Uterus (tissue), 4 donors: ENCODE data around the gene MRPS24. TPM values are rescaled to one million over a fixed set of nuclear protein-coding genes. Genes with fewer than 3 reads are reported as not detected.
A peak's percentile ranks its signal among the peaks of the same experiment; 100 is the strongest.

Experiments
- DNase-seq, 2 donors: peaks; one replicate each; pipeline ENCODE4 v3.0.0-alpha.2; 2019 to 2020
- H3K27ac ChIP-seq, 2 donors: fragments of 200-600 bp; sonication (generic); 1 replicate in 1 of 2; 2 replicates in 1 of 2; pipeline ENCODE4 v1.5.1; 2016 to 2018
- H3K27me3 ChIP-seq, 2 donors: fragments of 200-600 bp; sonication (generic); one replicate each; pipeline ENCODE4 v1.5.1; 2018 to 2019; ENCODE audit warnings: control low read depth in 1 of 2
- H3K36me3 ChIP-seq, 2 donors: fragments of 200-600 bp; sonication (generic); one replicate each; pipeline ENCODE4 v1.5.1; 2019; ENCODE audit warnings: control low read depth in 1 of 2
- H3K4me1 ChIP-seq, 2 donors: fragments of 200-600 bp; sonication (generic); one replicate each; pipeline ENCODE4 v1.5.1; 2018 to 2019; ENCODE audit warnings: control low read depth in 1 of 2
- H3K4me3 ChIP-seq, 2 donors: fragments of 200-600 bp; sonication (generic); 1 replicate in 1 of 2; 2 replicates in 1 of 2; pipeline ENCODE4 v1.5.1; 2018 to 2019; ENCODE audit warnings: mild to moderate bottlenecking in 1 of 2
- H3K9me3 ChIP-seq, 2 donors: fragments of 200-600 bp; sonication (generic); one replicate each; pipeline ENCODE4 v1.5.1; 2019; ENCODE audit warnings: control low read depth in 1 of 2
- CTCF ChIP-seq, 4 experiments: fragments of 200-600 bp in 2 of 4; fragments of 450-650 bp in 2 of 4; sonication (generic) in 2 of 4; IDR thresholded peaks; one replicate each; pipeline ENCODE4 v1.5.1; 2016 to 2019; ENCODE audit warnings: antibody characterized with exemption in 4 of 4, mild to moderate bottlenecking in 2 of 4, moderate library complexity in 1 of 4
- POLR2A ChIP-seq, 2 donors: fragments of 450-650 bp; IDR thresholded peaks; one replicate each; pipeline ENCODE4 v1.6.1; 2016; ENCODE audit warnings: antibody characterized with exemption in 2 of 2, mild to moderate bottlenecking in 1 of 2, moderate library complexity in 1 of 2
- intact Hi-C: fragments of 100-400 bp; cut with DNase I; formaldehyde crosslinking; loops from one replicate; pipeline ENCODE4 v1.15.1; 2023; ENCODE audit warnings: low total_unique reads
- total RNA-seq, 4 donors: library from RNA; depleted of rRNA in 3 of 4; stranded (reverse); fragments of >200 nt in 3 of 4; gene quantifications; one replicate each; pipeline versions ENCODE4 v1.1.0 to v1.2.4, GENCODE V29; 2014 to 2023
- donor health status: DM: yes; HTN: yes; CAD: no.

MRPS24 gene
- total RNA-seq, 4 donors from 2014 or later, result 34.2 to 134 (median 91.1) TPM

DNA sequence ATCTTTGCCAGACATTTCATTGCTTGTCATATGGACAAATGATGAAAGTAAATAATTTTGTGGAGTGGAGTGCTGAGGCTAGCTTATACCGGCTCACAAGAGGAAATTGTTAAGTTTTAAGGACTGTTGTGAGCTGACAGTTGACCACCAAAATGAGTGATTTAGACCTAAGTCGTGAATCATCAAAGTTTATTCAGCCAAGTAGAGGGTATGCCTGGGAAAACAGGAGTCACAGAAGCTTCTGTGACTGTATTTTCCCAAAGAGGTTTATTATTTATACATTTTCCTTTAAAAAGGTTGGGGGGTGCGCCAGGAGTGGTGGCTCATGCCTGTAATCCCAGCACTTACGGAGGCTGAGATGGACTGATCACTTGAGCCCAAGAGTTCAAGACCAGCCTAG is 21.8 kb downstream of the MRPS24 start:
- Histone ChIP-seq H3K4me1 (no peaks in the 10 kb centered on the region), H3K27me3 (no peaks in the 10 kb centered on the region), H3K36me3 (no peaks in the 10 kb centered on the region), H3K9me3 (no peaks in the 10 kb centered on the region), H3K27ac (no peak overlapping the region), H3K4me3 (no peak overlapping the region)
- DNase-seq, result no peak
- TF ChIP-seq POLR2A (IDR thresholded peaks at IDR 0.05) (no peak), CTCF (IDR thresholded peaks at IDR 0.05) (no peak)
- intact Hi-C loops, result no loop called here

GRCh38 chr7:43844662-43845061 is 24.7 kb downstream of the MRPS24 start:
- no peaks in the 10 kb centered on the region for H3K4me1 ChIP-seq
- intact Hi-C loops, result no loop called here
- no peak overlapping the region for H3K27ac ChIP-seq
- H3K36me3 ChIP-seq, result no peaks in the 10 kb centered on the region
- no peaks in the 10 kb centered on the region for H3K9me3 ChIP-seq
- no peaks in the 10 kb centered on the region for H3K27me3 ChIP-seq
- H3K4me3 ChIP-seq, result no peak overlapping the region
- no peak for DNase-seq
- TF ChIP-seq CTCF (IDR thresholded peaks at IDR 0.05), result no peak

- Histone ChIP-seq H3K4me1 (no peaks in the 10 kb centered on the region), H3K9me3 (no peaks in the 10 kb centered on the region), H3K4me3 (no peak overlapping the region), H3K36me3 (no peaks in the 10 kb centered on the region), H3K27ac (no peak overlapping the region), H3K27me3 (no peaks in the 10 kb centered on the region)
- no peak for DNase-seq
- no peak for TF ChIP-seq CTCF (IDR thresholded peaks at IDR 0.05)
- no peak for TF ChIP-seq POLR2A (IDR thresholded peaks at IDR 0.05)
- intact Hi-C loops, result no loop called here
Observed at GRCh38 chr7:43844257-43844656, 25.1 kb downstream of the MRPS24 start.

DNA sequence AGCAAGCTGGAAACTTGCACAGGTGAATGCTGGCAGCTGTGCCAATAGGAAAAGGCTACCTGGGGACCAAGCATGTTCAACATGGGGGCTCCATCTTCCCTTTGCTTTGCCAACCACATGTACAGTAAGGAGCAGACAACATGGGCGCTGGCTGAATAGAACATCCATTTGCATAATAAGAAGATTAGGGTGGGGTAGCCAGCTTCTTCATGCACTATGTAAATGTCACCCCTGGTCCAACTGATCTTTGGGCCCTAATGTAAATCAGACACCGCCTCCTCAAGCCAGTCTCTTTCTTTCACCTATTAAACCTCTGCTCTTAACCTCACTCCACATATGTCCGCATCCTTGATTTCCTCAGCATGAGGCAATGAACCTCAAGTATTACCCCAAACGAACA is 26.0 kb downstream of the MRPS24 start:
- Histone ChIP-seq H3K27me3 (no peaks in the 10 kb centered on the region), H3K9me3 (no peaks in the 10 kb centered on the region), H3K27ac (no peak overlapping the region), H3K4me3 (no peak overlapping the region), H3K4me1 (no peaks in the 10 kb centered on the region), H3K36me3 (no peaks in the 10 kb centered on the region)
- TF ChIP-seq POLR2A (IDR thresholded peaks at IDR 0.05), result no peak
- intact Hi-C loops, result no loop called here
- no peak for DNase-seq

- Histone ChIP-seq H3K9me3 (no peaks in the 10 kb centered on the region), H3K4me3 (no peak overlapping the region), H3K27me3 (no peaks in the 10 kb centered on the region), H3K4me1 (no peaks in the 10 kb centered on the region), H3K27ac (peak overlapping the region; percentile 50 to 72), H3K36me3 (no peaks in the 10 kb centered on the region)
- TF ChIP-seq POLR2A (IDR thresholded peaks at IDR 0.05) (no peak), CTCF (IDR thresholded peaks at IDR 0.05) (no peak)
- no peak for DNase-seq
- intact Hi-C loops, result loop anchor here (10.0 kb wide), 1 partner anchor 253 kb away; the partner anchor contains the start of gene STK17A
Observed at GRCh38 chr7:43838201-43838658, 31.1 kb downstream of the MRPS24 start.
